H1 (cell line): ENCODE data around the gene TSC2. TPM values are rescaled to one million over a fixed set of nuclear protein-coding genes. Genes with fewer than 3 reads are reported as not detected.

Experiments used
- PHF8 ChIP-seq: fragments of 200-600 bp; sonication (generic); conservative IDR thresholded peaks from 2 replicates; pipeline ENCODE4 v1.7.1; 2012; ENCODE audit warnings: low read depth, mild to moderate bottlenecking, inconsistent platforms, low read length, moderate library complexity
- TEAD4 ChIP-seq: IDR thresholded peaks from 2 replicates; pipeline ENCODE4 v1.6.1; 2012; ENCODE audit warnings: low read depth, low read length, inconsistent platforms, mixed read lengths
- polyA plus RNA-seq, 7 experiments: library from polyadenylated mRNA; depleted of rRNA in 3 of 7; stranded (reverse) in 5 of 7; unstranded in 2 of 7; fragments of >200 nt in 5 of 7; fragments of 200-250 nt in 2 of 7; gene quantifications; 1 replicate in 5 of 7; 2 replicates in 1 of 7; 4 replicates in 1 of 7; pipeline versions ENCODE4 v1.2.1 to v1.2.3, GENCODE V29; 2011 to 2013; ENCODE audit warnings: missing spikeins in 2 of 7, mixed read lengths in 2 of 7
- total RNA-seq: library from RNA; stranded (reverse); fragmentation: NEBNext Ultra II Directional; extraction: Animal tissue kit (Norgen Biotek cat#: 25700); gene quantifications from 2 replicates; pipeline ENCODE4 v1.2.1, GENCODE V29; 2021

Gene TSC2
- total and polyA plus RNA-seq, 2 of the 8 experiments (the other 6 are each of a cell fraction or from before 2014, with no cell fraction given), result 65.9 to 96.6 TPM

DNA sequence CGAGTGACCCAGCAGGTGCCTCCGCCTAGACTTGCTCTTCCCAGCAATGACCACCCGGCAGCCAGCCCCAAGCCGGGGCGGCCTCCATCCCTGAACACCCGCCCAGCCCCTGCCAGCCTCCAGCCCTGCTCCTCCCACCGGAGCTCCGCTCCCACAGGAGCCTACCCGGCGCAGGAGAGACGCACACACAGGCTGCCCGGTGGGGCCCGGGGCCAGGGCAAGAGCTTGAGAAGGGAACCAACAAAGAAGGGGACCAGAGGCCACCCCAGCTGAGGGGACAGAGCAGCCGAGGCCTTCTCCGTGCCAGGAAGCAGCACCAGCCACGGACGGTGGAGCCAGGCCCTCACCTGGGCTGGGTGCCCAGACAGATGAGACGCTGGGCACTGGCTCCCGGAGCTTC is 74.1 kb downstream of the TSC2 start (continued):
- TF ChIP-seq PHF8, result no peak
- no peak for TF ChIP-seq TEAD4
